Right lobe of liver (tissue), 6 donors: Measurements from ENCODE around the gene PRAC1. TPM values are rescaled to one million over a fixed set of nuclear protein-coding genes. Genes with fewer than 3 reads are reported as not detected.

ENCODE experiments used
- ATAC-seq, 4 donors: fragments of 200-7000 bp; cut with Tn5 transposase; one replicate each; pipeline ENCODE4 v1.9.1; 2020; ENCODE audit warnings: mild to moderate bottlenecking in 4 of 4, moderate library complexity in 4 of 4
- DNase-seq, 3 donors: peaks; one replicate each; pipeline ENCODE4 v3.0.0-alpha.2; 2020
- H3K27ac ChIP-seq, 3 donors: fragments of 200-600 bp; one replicate each; pipeline ENCODE4 v1.8.0; 2022
- H3K27me3 ChIP-seq, 2 donors: fragments of 200-600 bp; one replicate each; pipeline ENCODE4 v1.8.0; 2022
- H3K36me3 ChIP-seq, 4 donors: fragments of 200-600 bp; sonication (generic) in 1 of 4; one replicate each; pipeline versions ENCODE4 v1.5.1 to v1.8.0; 2017 to 2022; ENCODE audit warnings: control low read depth in 1 of 4
- H3K4me1 ChIP-seq, 4 donors: fragments of 200-600 bp; sonication (generic) in 1 of 4; one replicate each; pipeline versions ENCODE4 v1.5.1 to v1.8.0; 2017 to 2022; ENCODE audit warnings: control low read depth in 1 of 4
- H3K4me3 ChIP-seq, 3 donors: fragments of 200-600 bp; one replicate each; pipeline ENCODE4 v1.8.0; 2022
- H3K9me3 ChIP-seq, 4 donors: fragments of 200-600 bp; sonication (generic) in 1 of 4; one replicate each; pipeline versions ENCODE4 v1.5.1 to v1.8.0; 2017 to 2022; ENCODE audit warnings: control low read depth in 1 of 4
- CTCF ChIP-seq, 4 donors: fragments of 200-600 bp in 3 of 4; fragments of 450-650 bp in 1 of 4; IDR thresholded peaks; one replicate each; pipeline versions ENCODE4 v1.5.1 to v1.8.0; 2016 to 2022; ENCODE audit warnings: antibody characterized with exemption in 4 of 4, mild to moderate bottlenecking in 2 of 4
- POLR2A ChIP-seq: fragments of 450-650 bp; IDR thresholded peaks from one replicate; pipeline ENCODE4 v1.6.1; 2017; ENCODE audit warnings: antibody characterized with exemption, mild to moderate bottlenecking
- WGBS: methylation state at CpG from one replicate; pipeline ENCODE4 v1.1.6; 2018; ENCODE audit warnings: low coverage, low lambda C conversion rate; ENCODE audit not compliant: insufficient coverage; ENCODE audit errors: missing lambda C conversion rate; 5-methylcytosine and 5-hydroxymethylcytosine counted together
- intact Hi-C, 2 donors: fragments of 100-400 bp; cut with DNase I; formaldehyde crosslinking; loops; one replicate each; pipeline versions ENCODE4 v1.11.2 to v1.14.1; 2022
- long read RNA-seq: library from polyadenylated mRNA; unstranded; transcript quantifications from one replicate; pipeline ENCODE4 v2.0.0, GENCODE V29; 2019
- total RNA-seq, 6 experiments: library from RNA; depleted of rRNA in 2 of 6; stranded (reverse); fragments of >200 nt in 2 of 6; fragmentation: NEBNext Ultra II Directional in 3 of 6; extraction: Animal tissue kit (Norgen Biotek cat#: 25700) in 3 of 6; gene quantifications; one replicate each; pipeline versions ENCODE4 v1.1.0 to v1.2.4, GENCODE V29; 2016 to 2023
- donor health status: DM: no; HTN: yes; CAD: no.
- donor health status: DM: no; HTN: no; CAD: no.
- donor health status: DM: no; HTN: no; CAD: no.
- donor health status: DM: no; HTN: yes; CAD: no.
- donor health status: DM: no; HTN: yes; CAD: no.

The PRAC1 gene
- not detected for total RNA-seq
- long read RNA-seq: 0 reads

GRCh38 chr17:48722201-48722907 is at the start of gene PRAC1:
PRAC1 (minus strand) TSS chr17:48722518; CDS start chr17:48722392, 126 bp downstream.
- Histone ChIP-seq H3K4me1 (peaks cover 0 to 9% (median 0%) of the 10 kb centered on the region in 4 donors), H3K27ac (no peak within 1 kb of the TSS), H3K9me3 (no peaks in the 10 kb centered on the region), H3K36me3 (no peaks in the 10 kb centered on the region), H3K27me3 (peaks cover 34 to 81% of the 10 kb centered on the region in 2 donors), H3K4me3 (no peak within 1 kb of the TSS)
- no peak for TF ChIP-seq POLR2A
- TF ChIP-seq CTCF (IDR thresholded peaks at IDR 0.05): no peak
- intact Hi-C loops: loop anchor here in 1 of 2 donors (5.0 to 10.0 kb wide), 2 partner anchors 62 to 160 kb away; no protein-coding TSS in a partner anchor
- 7% methylated on average over 12 of the region's 21 CpGs for WGBS
- DNase-seq (no peak), ATAC-seq (no peak)

- WGBS: 43% methylated on average over 3 of the region's 3 CpGs
- no peaks in the 10 kb centered on the region for H3K4me1 ChIP-seq
- ATAC-seq: no peak
- TF ChIP-seq CTCF (IDR thresholded peaks at IDR 0.05) (no peak), POLR2A (no peak)
- no peaks in the 10 kb centered on the region for H3K36me3 ChIP-seq
- intact Hi-C loops: no loop called here
- no peaks in the 10 kb centered on the region for H3K27me3 ChIP-seq
- no peak overlapping the region for H3K4me3 ChIP-seq
- DNase-seq: no peak
- H3K9me3 ChIP-seq: no peaks in the 10 kb centered on the region
- no peak overlapping the region for H3K27ac ChIP-seq
Observed at GRCh38 chr17:48770954-48771353, 48.6 kb upstream of the PRAC1 start.

GRCh38 chr17:48769009-48769675 is 46.8 kb upstream of the PRAC1 start:
- H3K27ac ChIP-seq: no peak overlapping the region
- ATAC-seq: peak in 1 of 4 donors; percentile 11
- no peak for DNase-seq
- 72% methylated on average over 2 of the region's 5 CpGs for WGBS
- H3K4me1 ChIP-seq: no peaks in the 10 kb centered on the region
- H3K4me3 ChIP-seq: no peak overlapping the region
- intact Hi-C loops: no loop called here
- TF ChIP-seq CTCF (IDR thresholded peaks at IDR 0.05) (no peak), POLR2A (no peak)
- no peaks in the 10 kb centered on the region for H3K9me3 ChIP-seq
- H3K36me3 ChIP-seq: no peaks in the 10 kb centered on the region
- H3K27me3 ChIP-seq: no peaks in the 10 kb centered on the region

- DNase-seq (no peak), ATAC-seq (no peak)
- TF ChIP-seq CTCF (IDR thresholded peaks at IDR 0.05) (no peak), POLR2A (no peak)
- intact Hi-C loops: no loop called here
- H3K4me3 ChIP-seq: no peak overlapping the region
- H3K27ac ChIP-seq: no peak overlapping the region
- no peaks in the 10 kb centered on the region for H3K36me3 ChIP-seq
- no peaks in the 10 kb centered on the region for H3K27me3 ChIP-seq
- no peaks in the 10 kb centered on the region for H3K9me3 ChIP-seq
- WGBS: 68% methylated on average over 4 of the region's 4 CpGs
- no peaks in the 10 kb centered on the region for H3K4me1 ChIP-seq
Observed at GRCh38 chr17:48767263-48767774, 45.0 kb upstream of the PRAC1 start.
